ACC112 (cell line): ENCODE results near the gene ABCD1.
A peak's percentile ranks its signal among the peaks of the same experiment; 100 is the strongest.

Experiments
- H2AFZ ChIP-seq: fragments of 200-600 bp; sonication (generic); one replicate; pipeline ENCODE4 v1.6.0; 2017; ENCODE audit warnings: antibody characterized with exemption, low read length; ENCODE audit not compliant: unreplicated experiment
- H3K27ac ChIP-seq: fragments of 200-600 bp; sonication (generic); 2 replicates; pipeline ENCODE4 v1.5.1; 2014; ENCODE audit warnings: low read depth, mild to moderate bottlenecking, antibody characterized with exemption, low read length, moderate library complexity
- H3K27me3 ChIP-seq: fragments of 200-600 bp; sonication (generic); 2 replicates; pipeline ENCODE4 v1.6.1; 2014; ENCODE audit warnings: mild to moderate bottlenecking, antibody characterized with exemption, low read length, moderate library complexity, mixed read lengths; ENCODE audit not compliant: insufficient read depth
- H3K36me3 ChIP-seq: fragments of 200-600 bp; sonication (generic); 2 replicates; pipeline ENCODE4 v1.6.1; 2016; ENCODE audit warnings: mild to moderate bottlenecking, antibody characterized with exemption, low read length, moderate library complexity, mixed read lengths; ENCODE audit not compliant: insufficient read depth
- H3K4me1 ChIP-seq: fragments of 200-600 bp; sonication (generic); one replicate; pipeline ENCODE4 v1.6.1; 2016; ENCODE audit warnings: low read length, mixed read lengths; ENCODE audit not compliant: insufficient read depth, unreplicated experiment, control insufficient read depth
- H3K4me3 ChIP-seq: fragments of 200-600 bp; sonication (generic); 2 replicates; pipeline ENCODE4 v1.5.1; 2014; ENCODE audit warnings: mild to moderate bottlenecking, low read depth, low read length
- H3K79me2 ChIP-seq: fragments of 200-600 bp; sonication (generic); one replicate; pipeline ENCODE4 v1.6.0; 2016; ENCODE audit warnings: low read length; ENCODE audit not compliant: control insufficient read depth, unreplicated experiment, insufficient read depth

ABCD1 gene

DNA sequence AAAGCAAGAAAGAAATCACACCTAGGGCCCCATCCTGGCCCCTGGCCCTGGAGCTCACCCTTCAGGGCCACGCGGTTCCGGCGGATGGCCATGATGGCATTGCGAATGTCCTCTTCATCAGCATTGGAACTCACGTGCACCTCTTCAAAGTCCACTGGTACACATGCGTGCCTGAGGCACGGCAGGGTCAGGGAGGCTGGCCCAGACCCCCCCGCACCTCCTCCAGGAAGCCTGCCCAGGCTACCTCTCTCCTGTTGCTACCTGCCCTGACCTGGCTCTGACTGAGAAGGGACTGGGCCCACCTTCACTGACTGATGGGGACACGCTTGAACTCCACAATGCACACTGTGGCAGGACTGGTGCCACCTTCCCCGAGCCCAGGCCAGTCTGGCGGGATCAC is 65.0 kb downstream of the ABCD1 start:
- H3K36me3 ChIP-seq = no peaks in the 10 kb centered on the region
- H3K27ac ChIP-seq = no peak overlapping the region
- H2AFZ ChIP-seq = no peak overlapping the region
- peaks cover 37% of the 10 kb centered on the region for H3K79me2 ChIP-seq
- H3K4me3 ChIP-seq = no peak overlapping the region
- H3K4me1 ChIP-seq = peaks cover 5% of the 10 kb centered on the region
- no peaks in the 10 kb centered on the region for H3K27me3 ChIP-seq

- H3K36me3 ChIP-seq = no peaks in the 10 kb centered on the region
- H3K27me3 ChIP-seq = no peaks in the 10 kb centered on the region
- H3K79me2 ChIP-seq = peaks cover 53% of the 10 kb centered on the region
- no peak overlapping the region for H3K4me3 ChIP-seq
- H3K27ac ChIP-seq = no peak overlapping the region
- peaks cover 9% of the 10 kb centered on the region for H3K4me1 ChIP-seq
- H2AFZ ChIP-seq = no peak overlapping the region
Measured at GRCh38 chrX:153791104-153791852, 66.6 kb downstream of the ABCD1 start.

DNA sequence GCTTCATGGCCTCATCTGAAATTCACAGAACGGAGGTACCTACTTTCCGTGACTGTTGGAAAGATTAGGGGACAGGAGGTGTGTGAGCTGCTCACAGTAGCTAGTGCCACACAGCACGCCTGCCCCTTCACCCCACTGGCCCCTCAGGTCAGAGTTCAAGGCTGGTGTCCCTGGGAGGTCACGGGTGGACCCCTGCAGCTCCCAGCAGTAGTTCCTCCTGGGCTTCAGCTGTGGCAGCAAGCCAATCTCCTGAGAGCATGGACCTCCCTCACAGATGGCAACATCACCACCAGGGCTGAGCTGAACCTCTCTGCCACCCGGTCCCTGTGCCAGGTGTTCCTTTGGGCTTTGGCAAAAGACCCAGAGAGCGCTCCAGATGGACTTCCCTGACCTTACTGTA is 67.7 kb downstream of the ABCD1 start:
- H3K79me2 ChIP-seq = peaks cover 54% of the 10 kb centered on the region
- H3K27me3 ChIP-seq = no peaks in the 10 kb centered on the region
- H3K4me3 ChIP-seq = peak overlapping the region; percentile 85; the same call in 1 of the 2 replicates
- no peaks in the 10 kb centered on the region for H3K36me3 ChIP-seq
- H3K4me1 ChIP-seq = peaks cover 9% of the 10 kb centered on the region
- no peak overlapping the region for H2AFZ ChIP-seq
- H3K27ac ChIP-seq = no peak overlapping the region

DNA sequence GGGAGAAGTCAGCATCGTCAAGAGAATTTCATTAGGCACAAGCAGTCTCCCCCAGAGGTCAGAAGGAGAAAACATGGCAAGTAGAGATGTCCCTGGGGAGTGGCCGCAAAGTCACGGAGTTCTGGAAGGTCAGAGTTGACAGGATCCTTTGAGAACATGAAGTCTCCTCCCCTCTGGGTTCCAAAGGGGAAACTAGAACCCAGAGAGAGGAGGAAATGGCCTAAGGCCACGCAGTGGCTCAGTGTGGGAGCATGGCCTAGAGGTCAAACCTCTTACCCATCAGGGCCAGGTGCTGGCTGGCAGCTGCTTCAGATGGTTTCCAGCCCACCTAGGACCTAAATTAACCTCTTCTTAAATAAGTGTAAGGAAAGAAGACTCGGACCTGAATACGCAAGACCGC is 68.6 kb downstream of the ABCD1 start:
- Histone ChIP-seq H3K27ac (peak overlapping the region; percentile 87), H3K79me2 (peaks cover 54% of the 10 kb centered on the region), H3K36me3 (no peaks in the 10 kb centered on the region), H3K27me3 (no peaks in the 10 kb centered on the region), H3K4me1 (peaks cover 9% of the 10 kb centered on the region), H3K4me3 (peak overlapping the region; percentile 85), H2AFZ (peak overlapping the region; percentile 8)
